NB4 (cell line): Measurements from ENCODE around the gene MYO18A.

Experiments used
- CTCF ChIP-seq: IDR thresholded peaks from one replicate; pipeline ENCODE4 v1.5.1; 2012; ENCODE audit warnings: low read depth, low read length
- MAX ChIP-seq: IDR thresholded peaks from 2 replicates; pipeline ENCODE4 v1.6.1; 2011; ENCODE audit warnings: low read depth, low read length
- POLR2A ChIP-seq: IDR thresholded peaks from 2 replicates; pipeline ENCODE4 v1.6.1; 2011; ENCODE audit warnings: mild to moderate bottlenecking; ENCODE audit not compliant: insufficient read length; ENCODE audit errors: extremely low read depth

DNA sequence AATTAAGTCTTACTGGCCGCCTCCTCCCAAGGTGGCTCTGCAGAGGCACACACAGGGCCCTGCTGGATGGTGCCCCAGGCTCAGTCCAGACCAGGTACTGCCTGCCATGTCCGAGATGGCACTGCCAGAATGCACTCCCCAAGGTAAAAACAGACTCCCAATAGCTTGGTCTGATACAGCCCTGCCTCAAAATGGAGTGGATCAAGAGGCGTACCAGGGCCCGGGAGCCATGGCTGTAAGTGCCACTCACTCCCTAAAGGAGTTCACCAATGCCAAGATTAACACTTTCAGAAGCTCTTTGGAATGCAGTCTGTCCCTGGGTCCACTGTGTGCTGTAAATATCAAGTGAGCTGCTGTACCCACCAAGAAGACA lies 576 bp upstream of the MYO18A start:
- TF ChIP-seq POLR2A (no peak), CTCF (no peak), MAX (no peak)
